ENCODE results near the gene SLC36A4.
A peak's percentile ranks its signal among the peaks of the same experiment; 100 is the strongest.
"Not testable (repeated sequence)": the region's sequence is repeated elsewhere in the genome, so short reads cannot be mapped to it uniquely, and the experiment has no call there.

SLC36A4 gene

DNA sequence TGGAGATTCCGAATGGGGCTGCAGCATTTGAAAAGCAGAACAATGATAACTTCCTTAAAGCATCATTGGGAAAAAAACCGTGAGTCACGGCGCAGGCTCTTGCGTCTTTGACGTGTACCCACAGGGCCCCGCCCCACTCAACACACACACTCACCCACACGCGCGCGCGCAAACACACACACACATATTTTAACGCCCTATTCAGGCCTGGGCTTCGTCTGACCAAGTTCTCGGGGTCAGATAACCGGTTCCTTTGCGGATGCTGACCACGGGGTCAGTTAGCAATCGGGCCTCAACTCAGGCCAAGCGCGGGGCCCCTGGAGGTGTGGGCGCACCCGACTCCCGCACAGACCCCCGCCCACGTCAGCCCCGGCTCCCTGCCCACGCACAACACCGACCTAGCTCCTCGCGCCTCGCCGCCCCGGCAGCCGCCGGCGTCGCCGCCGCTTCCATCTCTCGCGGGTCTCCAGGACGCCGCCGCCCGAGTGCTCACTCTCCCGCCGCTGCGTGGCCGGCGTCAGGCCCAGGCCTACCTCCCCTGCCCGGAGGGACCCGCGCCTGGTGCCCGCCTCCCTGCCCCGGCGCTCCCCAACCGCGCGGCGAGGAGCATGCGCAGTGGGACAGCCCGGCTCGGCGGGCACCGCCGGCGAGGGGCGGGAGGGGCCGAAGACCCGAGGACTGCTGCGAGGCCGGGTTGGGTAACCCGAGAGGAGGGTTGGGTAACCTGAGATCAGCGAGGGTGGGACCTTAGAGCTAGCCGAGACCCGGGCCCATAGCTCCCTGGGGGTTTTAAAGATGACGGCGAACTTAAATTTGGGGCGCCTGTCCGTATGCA is at the start of gene SLC36A4:
SLC36A4 (minus strand) TSS at position 612 of the 835 bp plus-strand sequence; CDS start at position 453, 159 bp downstream.
- DNase-seq (ENCODE audit: low read depth in 2 of 2, low spot score in 1 of 2) = peak; percentile 75 to 79

DNA sequence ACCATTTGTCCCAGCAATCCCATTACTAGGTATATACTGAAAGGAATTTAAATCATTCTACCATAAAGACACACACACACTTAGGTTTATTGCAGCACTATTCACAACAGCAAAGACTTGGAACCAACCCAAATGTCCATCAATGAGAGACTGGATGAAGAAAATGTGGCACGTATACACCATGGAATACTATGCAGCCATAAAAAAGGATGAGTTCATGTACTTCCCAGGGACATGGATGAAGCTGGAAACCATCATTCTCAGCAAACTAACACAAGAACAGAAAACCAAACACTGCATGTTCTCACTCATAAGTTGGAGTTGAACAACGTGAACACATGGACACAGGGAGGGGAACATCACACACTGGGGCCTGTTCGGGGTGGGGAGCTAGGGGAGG is 49.0 kb upstream of the SLC36A4 start:
- not testable (repeated sequence) for DNase-seq (ENCODE audit: low read depth in 2 of 2, low spot score in 1 of 2)

DNA sequence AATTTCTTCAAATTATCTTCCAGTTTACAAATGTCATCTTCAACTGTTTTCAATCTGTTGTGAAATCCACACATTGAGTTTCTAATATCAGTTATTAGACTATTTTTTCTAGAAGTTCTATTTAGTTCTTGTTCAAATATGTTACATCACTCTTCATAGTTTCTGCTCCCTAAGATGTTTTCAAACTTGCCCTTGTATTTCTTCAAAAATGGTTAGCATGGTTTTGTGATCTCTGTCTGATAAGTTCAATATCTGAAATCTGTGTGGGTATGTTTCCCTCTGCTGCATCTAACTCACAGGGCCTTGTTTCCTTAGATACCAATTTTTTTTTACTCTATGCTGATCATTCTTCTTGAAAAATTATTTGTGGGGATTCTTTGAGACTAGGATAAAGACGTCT is 46.2 kb upstream of the SLC36A4 start:
- DNase-seq (ENCODE audit: low read depth in 2 of 2, low spot score in 1 of 2) = no peak

- no peak for DNase-seq (ENCODE audit: low read depth in 2 of 2, low spot score in 1 of 2)
Observed at GRCh38 chr11:93239966-93240365, 42.2 kb upstream of the SLC36A4 start.

GRCh38 chr11:93238956-93239355 is 41.2 kb upstream of the SLC36A4 start:
- DNase-seq (ENCODE audit: low read depth in 2 of 2, low spot score in 1 of 2) = no peak

DNA sequence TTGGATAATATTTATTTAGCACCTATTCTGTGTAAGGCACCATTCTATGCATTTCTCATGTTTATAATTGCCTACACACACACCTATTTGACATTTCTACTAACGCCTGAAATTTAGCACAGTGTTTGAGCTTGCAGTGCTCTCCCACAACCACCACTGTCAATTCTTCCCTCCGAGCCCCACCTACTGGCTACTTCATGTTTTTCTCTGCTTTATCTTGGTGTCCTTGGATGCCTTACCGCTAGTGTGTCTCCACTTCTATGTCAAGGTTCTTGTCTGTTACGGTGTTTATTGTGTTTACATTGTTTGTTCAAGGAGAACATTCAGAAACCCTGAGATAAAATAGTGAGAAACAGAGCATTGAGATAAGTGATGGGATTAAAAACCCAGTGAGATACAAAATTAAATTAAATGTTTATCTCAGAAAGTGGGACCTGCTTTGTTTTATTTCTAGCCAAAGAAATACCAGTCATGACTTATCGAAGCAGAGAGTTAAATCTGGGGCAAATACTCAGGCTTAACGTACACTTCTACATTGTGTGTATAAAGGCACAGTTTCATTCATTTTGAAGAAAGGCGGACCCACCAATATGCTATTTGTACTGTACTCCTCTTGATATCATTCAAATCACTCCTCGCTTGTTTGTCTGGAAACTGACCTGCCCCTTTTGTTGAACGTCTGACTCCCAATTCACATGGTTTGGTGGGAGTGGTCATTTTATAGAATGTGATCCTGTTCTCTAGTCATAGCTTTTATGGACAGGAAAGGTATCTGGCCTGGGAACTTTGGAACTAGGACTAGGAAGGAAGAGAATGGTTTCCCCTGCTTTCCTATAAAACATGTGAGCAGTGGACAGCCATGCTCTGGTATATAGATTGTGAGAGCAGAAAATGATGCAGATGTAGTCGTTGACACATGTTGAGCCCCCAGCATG is 39.2 kb upstream of the SLC36A4 start:
- no peak for DNase-seq (ENCODE audit: low read depth in 2 of 2, low spot score in 1 of 2)

DNA sequence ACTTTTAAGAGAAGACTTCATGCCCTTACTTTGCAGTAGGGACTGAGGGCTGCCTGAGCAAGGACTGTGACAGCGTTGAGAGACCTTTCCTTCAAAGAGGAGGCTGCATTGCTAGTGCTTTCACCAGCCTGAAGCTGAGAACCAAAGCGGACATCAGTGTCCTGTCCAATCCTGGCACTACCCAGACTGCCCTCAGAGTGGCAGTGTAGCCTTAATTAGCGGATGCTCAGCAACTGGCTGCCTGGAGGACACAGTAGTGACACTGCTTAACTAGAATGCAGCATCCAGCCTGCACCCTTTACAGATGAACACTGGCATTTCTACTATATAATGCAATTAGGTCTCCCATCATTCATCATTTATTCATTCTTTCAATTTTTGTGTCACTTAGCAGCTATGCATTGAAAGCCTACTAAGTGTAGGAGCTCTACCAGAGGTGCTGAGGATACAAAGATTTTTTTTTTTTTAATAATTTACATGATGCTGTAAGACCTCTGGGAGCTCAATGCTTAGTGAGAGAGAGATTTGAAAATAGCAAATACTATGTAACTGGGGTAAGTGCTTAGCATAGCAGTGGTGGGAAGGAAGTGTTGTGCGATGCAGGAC is 36.9 kb upstream of the SLC36A4 start:
- peak; percentile 12 to 20 for DNase-seq (ENCODE audit: low read depth in 2 of 2, low spot score in 1 of 2)

GRCh38 chr11:93229876-93230275 is 32.1 kb upstream of the SLC36A4 start:
- DNase-seq (ENCODE audit: low read depth in 2 of 2, low spot score in 1 of 2) = no peak

DNA sequence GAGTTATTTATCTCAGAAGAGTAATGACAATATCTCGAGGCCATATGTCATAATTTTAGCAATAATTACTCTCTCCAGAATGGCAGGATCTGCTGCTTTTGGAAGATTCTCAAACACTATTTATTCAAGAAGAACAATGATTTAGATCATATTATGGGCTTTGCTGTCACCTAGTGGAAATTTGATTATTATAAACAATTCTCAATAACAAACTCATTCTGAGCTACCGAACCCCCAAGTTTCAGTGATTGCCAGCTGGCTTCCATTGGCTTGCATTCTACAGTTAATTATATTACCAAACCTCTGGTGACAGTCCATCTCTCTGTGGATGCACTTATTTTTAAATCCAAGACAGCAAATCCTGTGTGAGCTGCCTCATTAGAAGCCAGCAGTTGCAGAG is 27.9 kb upstream of the SLC36A4 start:
- no peak for DNase-seq (ENCODE audit: low read depth in 2 of 2, low spot score in 1 of 2)

DNA sequence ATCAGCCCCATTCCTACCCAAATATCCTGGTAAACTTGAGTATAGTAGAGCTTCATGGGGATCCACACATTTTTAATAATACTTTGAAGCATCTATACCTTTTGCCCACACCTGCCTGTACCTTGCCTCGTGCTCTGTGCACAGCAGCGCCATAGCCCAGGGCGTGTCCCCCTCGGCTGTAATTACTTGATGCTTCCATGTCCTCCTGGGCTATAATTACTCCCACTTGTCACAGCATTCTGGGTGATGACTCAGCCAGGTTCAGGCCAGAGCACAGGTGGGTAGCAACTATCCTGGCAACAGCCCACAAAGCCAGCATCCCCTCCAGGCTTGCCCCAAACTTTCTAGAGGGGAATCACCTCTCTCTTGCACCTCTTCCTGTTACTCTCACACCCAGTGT is 23.7 kb upstream of the SLC36A4 start:
- DNase-seq (ENCODE audit: low read depth in 2 of 2, low spot score in 1 of 2) = no peak

DNA sequence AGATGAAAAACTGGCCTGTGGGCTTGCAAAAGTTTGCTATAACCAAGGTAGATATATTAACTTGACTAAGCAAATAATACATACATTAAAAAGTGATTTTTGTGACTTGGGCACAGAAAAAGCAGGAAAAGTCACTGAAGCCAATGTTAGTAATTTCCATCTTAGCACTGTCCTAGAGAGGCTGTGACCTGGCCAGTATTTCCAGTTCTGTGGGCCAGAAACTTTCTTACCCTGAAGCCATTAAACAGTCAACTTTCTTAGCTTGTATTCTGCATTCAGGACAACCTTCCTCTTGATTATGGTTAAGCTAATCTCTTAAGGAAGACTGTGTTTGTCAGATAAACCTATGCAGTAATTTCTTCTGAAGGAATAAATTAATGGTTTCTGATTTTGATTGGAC is 22.3 kb upstream of the SLC36A4 start:
- no peak for DNase-seq (ENCODE audit: low read depth in 2 of 2, low spot score in 1 of 2)

- no peak for DNase-seq (ENCODE audit: low read depth in 2 of 2, low spot score in 1 of 2)
Observed at GRCh38 chr11:93219440-93219839, 21.6 kb upstream of the SLC36A4 start.

- no peak for DNase-seq (ENCODE audit: low read depth in 2 of 2, low spot score in 1 of 2)
Observed at GRCh38 chr11:93216511-93217101, 18.8 kb upstream of the SLC36A4 start.

GRCh38 chr11:93213622-93214021 is 15.8 kb upstream of the SLC36A4 start:
- no peak for DNase-seq (ENCODE audit: low read depth in 2 of 2, low spot score in 1 of 2)

GRCh38 chr11:93212094-93212493 is 14.3 kb upstream of the SLC36A4 start:
- DNase-seq (ENCODE audit: low read depth in 2 of 2, low spot score in 1 of 2) = no peak

DNA sequence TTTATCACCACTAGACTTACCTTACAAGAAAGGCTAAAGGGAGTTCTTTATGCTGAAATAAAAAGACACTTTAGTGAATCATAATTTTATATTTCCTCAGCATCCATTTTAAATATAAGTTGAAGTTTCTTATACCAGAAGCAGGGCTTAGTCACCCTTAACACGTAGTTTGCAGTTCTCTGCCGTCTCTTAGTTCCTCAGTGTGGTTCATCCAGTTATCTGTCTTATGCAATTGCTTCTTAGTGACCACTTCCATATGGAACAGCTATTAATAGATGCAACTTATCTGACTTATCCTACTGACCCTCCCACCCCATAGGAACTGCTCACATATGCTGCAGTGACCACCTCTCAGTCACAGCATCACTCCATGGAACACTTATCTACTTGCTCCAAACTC is 11.7 kb upstream of the SLC36A4 start:
- no peak for DNase-seq (ENCODE audit: low read depth in 2 of 2, low spot score in 1 of 2)

DNA sequence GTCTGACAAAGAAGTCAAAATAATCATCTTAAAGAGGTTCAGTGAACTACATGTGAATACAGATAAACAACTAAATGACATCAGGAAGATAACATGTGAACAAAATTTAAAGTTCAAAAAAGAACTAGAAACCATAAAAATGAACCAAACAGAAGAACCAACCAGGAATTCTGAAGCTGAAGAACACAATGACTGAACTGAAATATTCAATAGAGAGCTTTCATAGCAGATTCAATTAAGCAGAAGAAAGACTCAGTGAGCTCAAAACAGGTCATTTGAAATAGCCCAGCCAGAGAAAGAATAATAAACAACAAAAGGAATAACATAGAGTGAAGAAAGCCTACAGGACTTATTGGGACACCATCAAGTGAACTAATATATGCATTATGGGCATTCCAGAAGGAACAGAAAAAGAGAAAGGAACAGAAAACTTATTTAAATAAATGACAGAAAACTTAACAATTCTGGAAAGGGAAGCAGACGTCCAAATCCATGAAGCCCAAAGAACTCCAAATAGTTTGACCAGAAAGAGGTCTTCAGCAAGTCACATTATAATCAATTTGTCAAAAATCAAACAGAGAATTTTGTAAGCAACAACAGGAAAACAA is 11.0 kb upstream of the SLC36A4 start:
- no peak for DNase-seq (ENCODE audit: low read depth in 2 of 2, low spot score in 1 of 2)

- no peak for DNase-seq (ENCODE audit: low read depth in 2 of 2, low spot score in 1 of 2)
Observed at GRCh38 chr11:93199616-93200015, 1.8 kb upstream of the SLC36A4 start.

DNA sequence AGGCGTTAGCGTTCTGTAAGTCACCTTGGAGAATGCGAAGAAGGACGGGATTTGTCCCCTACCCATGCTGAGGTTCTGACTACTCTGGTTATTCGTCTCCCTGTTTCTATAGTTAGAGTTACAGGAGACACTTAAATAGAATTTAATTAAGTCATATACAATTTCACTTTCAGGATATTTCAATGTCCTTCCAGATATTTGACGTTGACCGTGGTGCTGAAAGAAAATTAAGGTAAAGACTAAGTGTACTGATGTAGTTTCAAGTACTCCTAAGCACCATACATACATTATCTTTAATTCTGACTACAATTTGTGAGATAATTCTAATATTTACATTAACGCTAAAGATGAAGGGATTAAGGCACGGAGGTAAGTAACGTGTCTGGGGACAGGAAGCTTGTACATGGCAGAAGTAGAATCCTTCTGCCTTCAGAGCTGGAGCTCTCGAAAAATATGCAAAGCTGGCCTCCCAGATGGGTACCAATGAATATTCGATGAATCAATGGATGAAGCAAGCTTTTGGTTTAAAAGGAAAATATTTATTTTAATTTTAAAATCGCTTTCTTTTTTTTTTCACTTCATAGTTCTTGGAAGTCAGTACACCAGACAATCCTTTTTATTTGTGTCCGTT is 539 bp upstream of the SLC36A4 start:
- no peak for DNase-seq (ENCODE audit: low read depth in 2 of 2, low spot score in 1 of 2)

GRCh38 chr11:93196816-93197379 is 893 bp downstream of the SLC36A4 start:
- no peak for DNase-seq (ENCODE audit: low read depth in 2 of 2, low spot score in 1 of 2)

Data from stimulated activated CD8-positive, alpha-beta memory T cell treated with anti-CD3 and anti-CD28 coated beads, Interleukin-4, amount 100 ng/mL, for 4 hours (primary cell).